GM18951 (cell line): ENCODE results near the gene CSNK1G3.

Experiments
- POLR2A ChIP-seq: IDR thresholded peaks from 4 replicates; pipeline ENCODE4 v1.6.1; 2011; ENCODE audit warnings: mild to moderate bottlenecking; ENCODE audit not compliant: insufficient read length, insufficient read depth; ENCODE audit errors: extremely low read depth
- in situ Hi-C: fragments of 300-500 bp; cut with MboI; formaldehyde crosslinking; loops from one replicate; pipeline ENCODE4 v1.12.0; 2022; ENCODE audit warnings: low sequenced_read_pairs, mixed read lengths, inconsistent platforms; ENCODE audit not compliant: unreplicated experiment

The CSNK1G3 gene

GRCh38 chr5:123500471-123500870, 11.5 kb upstream of the CSNK1G3 start:
- no peak for TF ChIP-seq POLR2A
- in situ Hi-C loops, result no loop called here

- TF ChIP-seq POLR2A, result no peak
Measured at GRCh38 chr5:123502120-123502519, 9.9 kb upstream of the CSNK1G3 start.

GRCh38 chr5:123503299-123503698, 8.7 kb upstream of the CSNK1G3 start:
- TF ChIP-seq POLR2A, result no peak

More at GRCh38 chr5:123502120-123502519, 9.9 kb upstream of the CSNK1G3 start:
- in situ Hi-C loops, result no loop called here

GRCh38 chr5:123505633-123506032, 6.3 kb upstream of the CSNK1G3 start:
- no peak for TF ChIP-seq POLR2A
- in situ Hi-C loops, result no loop called here

More at GRCh38 chr5:123503299-123503698, 8.7 kb upstream of the CSNK1G3 start:
- in situ Hi-C loops, result no loop called here

GRCh38 chr5:123508441-123508840, 3.5 kb upstream of the CSNK1G3 start:
- in situ Hi-C loops, result no loop called here
- TF ChIP-seq POLR2A, result no peak

GRCh38 chr5:123511290-123511647, 708 bp upstream of the CSNK1G3 start:
- in situ Hi-C loops, result loop anchor here (10.0 kb wide), 1 partner anchor 104 kb away; no protein-coding TSS in a partner anchor
- no peak for TF ChIP-seq POLR2A

- in situ Hi-C loops, result loop anchor here (10.0 kb wide), 1 partner anchor 102 kb away; no protein-coding TSS in a partner anchor
- TF ChIP-seq POLR2A, result no peak
Measured at GRCh38 chr5:123512611-123513461, 859 bp downstream of the CSNK1G3 start.

GRCh38 chr5:123514615-123515355, 2.8 kb downstream of the CSNK1G3 start:
- in situ Hi-C loops, result loop anchor here (10.0 kb wide), 1 partner anchor 100 kb away; no protein-coding TSS in a partner anchor

GRCh38 chr5:123515904-123516303, 3.9 kb downstream of the CSNK1G3 start:
- in situ Hi-C loops, result loop anchor here (10.0 kb wide), 1 partner anchor 99 kb away; no protein-coding TSS in a partner anchor
- no peak for TF ChIP-seq POLR2A

More at GRCh38 chr5:123514615-123515355, 2.8 kb downstream of the CSNK1G3 start:
- no peak for TF ChIP-seq POLR2A

GRCh38 chr5:123517476-123517875, 5.5 kb downstream of the CSNK1G3 start:
- in situ Hi-C loops, result loop anchor here (10.0 kb wide), 1 partner anchor 97 kb away; no protein-coding TSS in a partner anchor
- no peak for TF ChIP-seq POLR2A

GRCh38 chr5:123518111-123518510, 6.1 kb downstream of the CSNK1G3 start:
- no peak for TF ChIP-seq POLR2A
- in situ Hi-C loops, result loop anchor here (10.0 kb wide), 1 partner anchor 97 kb away; no protein-coding TSS in a partner anchor

GRCh38 chr5:123520677-123521247, 8.8 kb downstream of the CSNK1G3 start:
- in situ Hi-C loops, result no loop called here
- no peak for TF ChIP-seq POLR2A

GRCh38 chr5:123524146-123524545, 12.2 kb downstream of the CSNK1G3 start:
- in situ Hi-C loops, result no loop called here
- no peak for TF ChIP-seq POLR2A
